Peyer's patch (tissue), 4 donors: ENCODE measurements around the gene RAB44. TPM values are rescaled to one million over a fixed set of nuclear protein-coding genes. Genes with fewer than 3 reads are reported as not detected.

Experiments
- DNase-seq, 3 donors: peaks; one replicate each; pipeline ENCODE4 v3.0.0-alpha.2; 2017 to 2019
- H3K27ac ChIP-seq, 4 donors: fragments of 200-600 bp; sonication (generic); one replicate each; pipeline ENCODE4 v1.5.1; 2016 to 2019
- H3K27me3 ChIP-seq, 2 donors: fragments of 200-600 bp; sonication (generic); one replicate each; pipeline ENCODE4 v1.5.1; 2019
- H3K36me3 ChIP-seq, 3 donors: fragments of 200-600 bp; sonication (generic); one replicate each; pipeline ENCODE4 v1.5.1; 2016 to 2019
- H3K4me1 ChIP-seq, 4 donors: fragments of 200-600 bp; sonication (generic); one replicate each; pipeline ENCODE4 v1.5.1; 2016 to 2019
- H3K4me3 ChIP-seq, 4 donors: fragments of 200-600 bp; sonication (generic); 1 replicate in 3 of 4; 2 replicates in 1 of 4; pipeline ENCODE4 v1.5.1; 2016 to 2019; ENCODE audit warnings: mild to moderate bottlenecking in 1 of 4
- H3K9me3 ChIP-seq, 4 donors: fragments of 200-600 bp; sonication (generic); one replicate each; pipeline ENCODE4 v1.5.1; 2016 to 2019; ENCODE audit warnings: mild to moderate bottlenecking in 1 of 4
- POLR2A ChIP-seq, 2 donors: fragments of 450-650 bp; IDR thresholded peaks; one replicate each; pipeline ENCODE4 v1.5.1; 2017; ENCODE audit warnings: antibody characterized with exemption in 2 of 2, mild to moderate bottlenecking in 2 of 2, moderate library complexity in 2 of 2
- total RNA-seq, 4 donors: library from RNA; depleted of rRNA; stranded (reverse); fragments of >200 nt; gene quantifications; one replicate each; pipeline ENCODE4 v1.1.0, GENCODE V29; 2016
- TF ChIP-seq, protein P1 (sequence below), 6 experiments: fragments of 450-650 bp in 4 of 6; fragments of 200-600 bp in 2 of 6; sonication (generic) in 1 of 6; IDR thresholded peaks; one replicate each; pipeline ENCODE4 v1.5.1; 2017 to 2019; ENCODE audit warnings: antibody characterized with exemption in 6 of 6, mild to moderate bottlenecking in 3 of 6, moderate library complexity in 1 of 6

RAB44 gene
- total RNA-seq, 4 donors from 2014 or later: 0.47 to 3.3 (median 0.80) TPM

DNA sequence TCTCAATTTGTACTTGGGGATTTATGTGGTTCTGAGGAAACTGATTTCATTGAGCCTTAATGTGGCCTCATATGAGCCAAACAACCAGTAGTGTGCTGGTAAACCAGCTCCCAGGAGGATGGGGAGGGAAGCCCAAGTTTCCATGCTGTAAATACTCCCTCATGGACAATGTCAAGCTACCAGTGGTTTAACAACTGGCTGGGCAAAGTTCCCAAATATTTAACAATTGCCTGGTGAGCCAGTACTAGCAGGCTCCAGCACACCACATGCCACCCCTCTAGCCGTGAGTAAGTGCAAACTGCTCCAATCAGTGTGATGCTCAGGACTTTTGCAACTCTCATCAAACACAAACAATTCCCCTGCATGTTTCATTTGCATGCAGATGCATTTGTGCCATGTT, 38.4 kb upstream of the RAB44 start:
- no peak overlapping the region for H3K4me3 ChIP-seq
- TF ChIP-seq, protein P1, sequence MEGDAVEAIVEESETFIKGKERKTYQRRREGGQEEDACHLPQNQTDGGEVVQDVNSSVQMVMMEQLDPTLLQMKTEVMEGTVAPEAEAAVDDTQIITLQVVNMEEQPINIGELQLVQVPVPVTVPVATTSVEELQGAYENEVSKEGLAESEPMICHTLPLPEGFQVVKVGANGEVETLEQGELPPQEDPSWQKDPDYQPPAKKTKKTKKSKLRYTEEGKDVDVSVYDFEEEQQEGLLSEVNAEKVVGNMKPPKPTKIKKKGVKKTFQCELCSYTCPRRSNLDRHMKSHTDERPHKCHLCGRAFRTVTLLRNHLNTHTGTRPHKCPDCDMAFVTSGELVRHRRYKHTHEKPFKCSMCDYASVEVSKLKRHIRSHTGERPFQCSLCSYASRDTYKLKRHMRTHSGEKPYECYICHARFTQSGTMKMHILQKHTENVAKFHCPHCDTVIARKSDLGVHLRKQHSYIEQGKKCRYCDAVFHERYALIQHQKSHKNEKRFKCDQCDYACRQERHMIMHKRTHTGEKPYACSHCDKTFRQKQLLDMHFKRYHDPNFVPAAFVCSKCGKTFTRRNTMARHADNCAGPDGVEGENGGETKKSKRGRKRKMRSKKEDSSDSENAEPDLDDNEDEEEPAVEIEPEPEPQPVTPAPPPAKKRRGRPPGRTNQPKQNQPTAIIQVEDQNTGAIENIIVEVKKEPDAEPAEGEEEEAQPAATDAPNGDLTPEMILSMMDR (IDR thresholded peaks at IDR 0.05): no peak
- no peak for TF ChIP-seq POLR2A (IDR thresholded peaks at IDR 0.05)
- no peaks in the 10 kb centered on the region for H3K36me3 ChIP-seq
- H3K9me3 ChIP-seq: no peaks in the 10 kb centered on the region
- DNase-seq: no peak
- no peaks in the 10 kb centered on the region for H3K27me3 ChIP-seq
- peaks cover 0 to 18% (median 0%) of the 10 kb centered on the region in 4 donors for H3K4me1 ChIP-seq
- H3K27ac ChIP-seq: no peak overlapping the region

DNA sequence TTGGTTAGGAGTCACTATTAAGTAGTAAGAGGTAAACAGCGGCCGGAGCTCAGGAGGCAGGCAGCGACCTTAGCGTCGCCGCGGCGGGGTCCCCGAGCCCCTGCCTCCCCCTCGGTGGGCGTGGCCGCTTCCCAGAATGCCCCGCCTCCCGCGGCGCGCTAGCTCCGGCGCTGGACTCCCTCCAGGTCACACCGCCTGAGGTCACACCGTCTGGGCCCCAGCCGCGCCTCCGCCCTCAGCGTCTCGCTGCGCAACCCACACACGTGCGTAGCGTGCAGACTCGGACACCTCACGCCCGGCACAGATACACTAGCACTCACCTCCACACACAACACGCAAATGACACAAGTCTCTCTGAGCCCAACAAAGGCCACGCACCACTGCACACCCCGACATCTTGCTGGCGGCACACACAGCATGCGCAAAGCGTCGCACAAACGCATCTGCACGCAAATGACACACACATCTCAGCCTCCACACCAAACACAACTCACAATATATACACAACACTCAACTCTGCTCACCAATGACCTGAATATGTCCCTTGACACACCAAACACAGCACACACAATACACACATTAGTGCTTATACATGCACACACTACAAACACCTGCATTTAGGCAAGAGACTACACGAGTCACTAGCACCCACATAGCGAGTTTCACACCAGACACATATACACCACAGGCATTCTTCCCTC, 36.7 kb upstream of the RAB44 start:
- Histone ChIP-seq H3K36me3 (no peaks in the 10 kb centered on the region), H3K9me3 (no peaks in the 10 kb centered on the region), H3K4me1 (peaks cover 0 to 18% (median 4%) of the 10 kb centered on the region in 4 donors), H3K27ac (no peak overlapping the region), H3K4me3 (peak overlapping the region in 2 of 4 donors; percentile 0 to 22), H3K27me3 (no peaks in the 10 kb centered on the region)
- DNase-seq: peak in 2 of 3 donors; percentile 74 to 77
- TF ChIP-seq, protein P1 (IDR thresholded peaks at IDR 0.05): no peak

DNA sequence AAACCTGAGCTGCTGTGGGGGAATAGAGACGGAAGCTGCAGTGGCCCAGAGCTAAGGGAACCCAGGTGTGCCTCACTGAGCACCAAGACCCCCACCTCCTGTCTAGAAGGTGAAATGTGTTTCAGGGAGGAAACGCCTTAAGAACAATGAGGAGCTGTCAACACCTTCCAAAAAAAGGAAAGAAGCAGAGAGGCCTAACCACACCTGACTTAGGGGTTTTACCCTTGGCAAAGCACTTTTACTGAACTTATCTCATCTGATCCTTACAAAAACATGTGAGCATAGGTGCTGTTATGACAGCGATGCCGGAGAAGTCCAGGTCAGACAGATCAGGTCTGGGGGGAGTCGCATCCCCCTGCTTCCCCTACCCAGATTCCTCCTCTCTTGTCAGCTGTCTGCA, 35.2 kb upstream of the RAB44 start:
- TF ChIP-seq, protein P1 (IDR thresholded peaks at IDR 0.05): no peak
- no peak for TF ChIP-seq POLR2A (IDR thresholded peaks at IDR 0.05)
- no peak overlapping the region for H3K27ac ChIP-seq
- no peaks in the 10 kb centered on the region for H3K9me3 ChIP-seq

DNA sequence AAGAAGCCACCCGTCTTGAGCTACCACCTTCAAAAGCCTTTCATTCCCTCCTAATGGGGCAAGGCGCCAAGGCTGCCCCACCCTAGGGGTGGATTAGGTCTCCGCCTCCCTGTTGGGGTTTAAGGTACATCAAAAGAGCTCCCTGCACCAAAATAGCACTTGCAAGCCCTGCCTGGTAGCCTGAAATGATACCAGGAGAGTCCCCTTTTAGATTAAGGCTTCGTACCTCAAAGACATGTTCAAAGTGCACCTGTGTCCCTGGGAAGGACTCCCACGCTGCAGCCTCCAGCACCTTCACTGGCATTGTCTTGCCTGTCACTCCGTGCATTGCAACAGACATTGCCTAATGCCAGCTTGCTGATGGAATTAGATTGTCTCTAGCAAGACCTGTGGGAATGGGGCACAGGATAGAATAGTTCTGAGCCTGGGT, 34.8 kb upstream of the RAB44 start:
- Histone ChIP-seq H3K27ac (peak overlapping the region in 1 of 4 donors; percentile 37), H3K9me3 (no peaks in the 10 kb centered on the region), H3K4me1 (peaks cover 0 to 24% (median 10%) of the 10 kb centered on the region in 4 donors), H3K27me3 (no peaks in the 10 kb centered on the region), H3K4me3 (no peak overlapping the region), H3K36me3 (no peaks in the 10 kb centered on the region)
- DNase-seq: no peak
- TF ChIP-seq, protein P1 (IDR thresholded peaks at IDR 0.05): no peak
- no peak for TF ChIP-seq POLR2A (IDR thresholded peaks at IDR 0.05)

More for the DNA sequence above, 35.2 kb upstream of the RAB44 start:
- Histone ChIP-seq H3K27me3 (no peaks in the 10 kb centered on the region), H3K4me1 (peaks cover 0 to 24% (median 9%) of the 10 kb centered on the region in 4 donors), H3K4me3 (no peak overlapping the region), H3K36me3 (no peaks in the 10 kb centered on the region)
- DNase-seq: no peak

DNA sequence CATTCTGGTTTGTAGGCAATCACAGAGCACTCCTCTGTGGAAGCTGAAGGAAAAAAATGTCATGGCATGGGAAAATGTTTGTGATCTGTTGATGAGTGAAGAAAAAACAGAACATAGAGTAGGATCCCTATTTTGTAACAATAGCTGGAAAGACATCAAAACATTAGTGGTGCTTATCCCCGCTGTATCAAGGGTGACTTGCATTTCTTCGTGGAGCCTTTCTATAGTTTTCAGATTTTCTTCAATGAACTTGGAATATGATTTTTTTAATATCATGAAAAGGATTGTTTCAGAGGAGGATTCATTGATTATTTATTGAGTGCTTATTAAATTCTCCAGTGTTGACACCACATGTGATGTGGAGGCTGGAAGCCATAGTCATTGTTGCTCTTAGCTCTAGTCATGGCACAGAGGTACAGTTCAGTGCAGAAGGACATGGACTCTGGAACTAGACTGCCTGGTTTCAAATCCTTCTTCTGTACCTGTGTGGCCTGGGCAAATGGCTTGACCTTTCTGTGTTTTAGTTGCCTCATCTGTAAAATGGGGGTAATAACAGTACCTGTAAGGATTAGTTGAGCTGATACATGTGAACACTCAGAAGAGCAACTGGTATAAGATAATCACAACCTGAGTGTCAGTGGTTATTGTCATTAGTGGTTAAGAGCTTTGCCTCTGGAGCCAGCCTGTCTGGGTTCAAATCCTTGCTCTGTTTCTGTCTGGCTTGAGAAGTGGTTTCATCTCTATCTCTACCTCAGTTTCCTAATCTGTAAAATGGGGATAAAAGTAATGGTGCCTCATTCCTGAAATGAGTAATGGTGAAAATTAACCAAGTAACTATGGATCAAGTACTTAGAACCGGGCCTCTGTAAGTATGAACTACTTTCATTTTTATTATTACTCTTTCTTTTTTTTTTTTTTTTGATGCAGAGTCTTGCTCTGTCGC, 33.9 kb upstream of the RAB44 start:
- no peak overlapping the region for H3K4me3 ChIP-seq
- DNase-seq: no peak
- H3K4me1 ChIP-seq: peaks cover 0 to 24% (median 10%) of the 10 kb centered on the region in 4 donors

More for the DNA sequence above, 33.9 kb upstream of the RAB44 start:
- Histone ChIP-seq H3K36me3 (no peaks in the 10 kb centered on the region), H3K9me3 (no peaks in the 10 kb centered on the region), H3K27me3 (no peaks in the 10 kb centered on the region), H3K27ac (peak overlapping the region in 1 of 4 donors; percentile 37)
- no peak for TF ChIP-seq POLR2A (IDR thresholded peaks at IDR 0.05)
- TF ChIP-seq, protein P1 (IDR thresholded peaks at IDR 0.05): no peak
